Endothelial cell of umbilical vein (primary cell): ENCODE data around the gene SGSM1. TPM values are rescaled to one million over a fixed set of nuclear protein-coding genes. Genes with fewer than 3 reads are reported as not detected.

Experiments
- BruUV-seq: library from RNA; stranded (reverse); fragments of 400-500 nt; replicated peaks from 2 replicates; lab custom pipeline; 2021; lab: Mats Ljungman, UMichigan
- CTCF ChIA-PET: fragments of 300-600, 350-600 bp; sonication (Branson Sonifier 250); formaldehyde crosslinking; loops from one replicate; lab custom pipeline; 2021; ENCODE audit warnings: antibody characterized with exemption, inconsistent platforms; lab: Charles Lee
- POLR2A ChIA-PET: fragments of 300-600, 350-600 bp; sonication (Branson Sonifier 250); formaldehyde crosslinking; loops from one replicate; lab custom pipeline; 2021; ENCODE audit warnings: antibody characterized with exemption, inconsistent platforms; lab: Charles Lee
- DNase-seq: peaks from one replicate; pipeline ENCODE4 v3.0.0-alpha.2; 2011; ENCODE audit warnings: low read depth, low spot score
- FAIRE-seq: peaks from 2 replicates; lab custom pipeline; 2011; peaks lifted over from hg19 to GRCh38; lab: Jason Lieb, UNC
- H2AFZ ChIP-seq: 2 replicates; pipeline ENCODE4 v1.6.0; 2012; ENCODE audit warnings: low read depth, low read length, control low read depth, inconsistent platforms
- H3K27ac ChIP-seq: 2 replicates; pipeline ENCODE4 v1.5.1; 2011; ENCODE audit warnings: low read depth, mild to moderate bottlenecking, control low read depth, low read length, moderate library complexity; ENCODE audit not compliant: insufficient read depth
- H3K27me3 ChIP-seq, 2 experiments: 2 replicates each; pipeline versions ENCODE4 v1.6.0 to v1.6.1; 2011; ENCODE audit warnings: low read length in 2 of 2, mixed read lengths in 1 of 2; ENCODE audit not compliant: control insufficient read depth in 2 of 2, insufficient read depth in 2 of 2
- H3K36me3 ChIP-seq, 2 experiments: 2 replicates in 1 of 2; 3 replicates in 1 of 2; pipeline ENCODE4 v1.5.1; 2011; ENCODE audit warnings: low read length in 2 of 2, mild to moderate bottlenecking in 1 of 2, moderate library complexity in 1 of 2; ENCODE audit not compliant: control insufficient read depth in 2 of 2, insufficient read depth in 2 of 2; ENCODE audit errors: extremely low read depth in 1 of 2
- H3K4me1 ChIP-seq: 3 replicates; pipeline ENCODE4 v1.5.1; 2011; ENCODE audit warnings: mild to moderate bottlenecking, low read length; ENCODE audit not compliant: control insufficient read depth, insufficient read depth; ENCODE audit errors: extremely low read depth
- H3K4me2 ChIP-seq: 2 replicates; pipeline ENCODE4 v1.6.1; 2011; ENCODE audit warnings: low read length, control low read depth, mixed read lengths; ENCODE audit not compliant: insufficient read depth
- H3K4me3 ChIP-seq, 3 experiments: fragments of 200-600 bp in 1 of 3; sonication (generic), shearing (Covaris generic) in 1 of 3; replicated peaks in 1 of 3; 2 replicates each; pipeline ENCODE4 v1.5.1; 2011 to 2016; ENCODE audit warnings: control low read depth in 3 of 3, low read length in 3 of 3, mild to moderate bottlenecking in 2 of 3, inconsistent platforms in 1 of 3, low read depth in 1 of 3, moderate library complexity in 1 of 3; ENCODE audit not compliant: insufficient read depth in 1 of 3
- H3K79me2 ChIP-seq: 2 replicates; pipeline ENCODE4 v1.6.0; 2012; ENCODE audit warnings: low read length, inconsistent platforms; ENCODE audit not compliant: control insufficient read depth, insufficient read depth
- H3K9ac ChIP-seq: replicated peaks from 2 replicates; pipeline ENCODE3; 2011; ENCODE audit warnings: low read length, control low read depth; ENCODE audit not compliant: insufficient read depth; ENCODE audit errors: extremely low read depth
- H3K9me1 ChIP-seq: replicated peaks from 3 replicates; pipeline ENCODE4 v1.6.0; 2011; ENCODE audit warnings: mild to moderate bottlenecking, low read length; ENCODE audit not compliant: control insufficient read depth, insufficient read depth; ENCODE audit errors: extremely low read depth
- H3K9me3 ChIP-seq: replicated peaks from 2 replicates; pipeline ENCODE4 v1.5.1; 2012; ENCODE audit warnings: low read length, inconsistent platforms; ENCODE audit not compliant: control insufficient read depth, insufficient read depth
- H4K20me1 ChIP-seq: replicated peaks from 2 replicates; pipeline ENCODE3; 2011; ENCODE audit warnings: mild to moderate bottlenecking, low read length; ENCODE audit not compliant: control insufficient read depth, insufficient read depth; ENCODE audit errors: extremely low read depth
- EZH2 ChIP-seq: IDR thresholded peaks from 2 replicates; pipeline ENCODE4 v1.6.1; 2012; ENCODE audit warnings: borderline replicate concordance, low read depth, mild to moderate bottlenecking, moderate library complexity, low read length, inconsistent platforms; ENCODE audit not compliant: severe bottlenecking
- FOS ChIP-seq: IDR thresholded peaks from 2 replicates; pipeline ENCODE4 v1.6.1; 2011; ENCODE audit warnings: mild to moderate bottlenecking, low read length, moderate library complexity, borderline replicate concordance; ENCODE audit not compliant: insufficient read depth
- GATA2 ChIP-seq: IDR thresholded peaks from 2 replicates; pipeline ENCODE4 v1.7.0; 2011; ENCODE audit warnings: low read depth, mild to moderate bottlenecking, moderate library complexity, mixed read lengths, low read length; ENCODE audit not compliant: insufficient read length, insufficient read depth
- JUN ChIP-seq: IDR thresholded peaks from 2 replicates; pipeline ENCODE4 v1.6.1; 2011; ENCODE audit warnings: borderline replicate concordance, low read depth; ENCODE audit not compliant: insufficient read length, insufficient read depth
- MYC ChIP-seq: IDR thresholded peaks from one replicate; pipeline ENCODE4 v1.6.1; 2011; ENCODE audit warnings: mild to moderate bottlenecking, low read depth, low read length
- POLR2A ChIP-seq: IDR thresholded peaks from 2 replicates; pipeline ENCODE4 v1.6.1; 2012; ENCODE audit warnings: low read depth, mild to moderate bottlenecking, control low read depth, low read length
- POLR2AphosphoS5 ChIP-seq: IDR thresholded peaks from 2 replicates; pipeline ENCODE4 v1.6.1; 2012; ENCODE audit warnings: low read depth, mild to moderate bottlenecking, control low read depth, low read length, moderate library complexity; ENCODE audit not compliant: insufficient read depth
- dilution Hi-C: fragments of 300-500 bp; cut with MboI; formaldehyde crosslinking; loops from one replicate; pipeline ENCODE4 v1.15.0; 2019; ENCODE audit warnings: low sequenced_read_pairs; ENCODE audit not compliant: extremely low pct_ligation_motif_present
- intact Hi-C: fragments of 100-400 bp; cut with micrococcal nuclease; formaldehyde crosslinking; loops from one replicate; pipeline ENCODE4 v1.10.0; 2022
- polyA plus RNA-seq, 4 experiments: library from polyadenylated mRNA; depleted of rRNA in 3 of 4; stranded (reverse) in 3 of 4; unstranded in 1 of 4; fragments of >200 nt; gene quantifications; 2 replicates each; pipeline versions ENCODE4 v1.2.1 to v1.2.3, GENCODE V29; 2011 to 2012; ENCODE audit warnings: missing spikeins in 1 of 4
- total RNA-seq: library from RNA; stranded (reverse); gene quantifications from 2 replicates; pipeline ENCODE4 v1.2.3, GENCODE V29; 2021
- TF ChIP-seq, protein P1 (sequence below), 2 donors: IDR thresholded peaks; 1 replicate in 1 of 2; 2 replicates in 1 of 2; pipeline ENCODE4 v1.5.1; 2011; ENCODE audit warnings: low read length in 2 of 2, mild to moderate bottlenecking in 2 of 2, moderate library complexity in 2 of 2, control low read depth in 1 of 2, inconsistent platforms in 1 of 2, low read depth in 1 of 2; ENCODE audit not compliant: insufficient read depth in 1 of 2; ENCODE audit errors: extremely low read depth in 1 of 2
- TF ChIP-seq, protein P2 (sequence below): IDR thresholded peaks from 2 replicates; pipeline ENCODE4 v1.6.1; 2011; ENCODE audit not compliant: insufficient read depth, insufficient read length

The SGSM1 gene
- total and polyA plus RNA-seq, 2 donors (not counting 3 experiments of a cell fraction or from before 2014, with no cell fraction given), result 0.10 to 1.1 TPM

DNA sequence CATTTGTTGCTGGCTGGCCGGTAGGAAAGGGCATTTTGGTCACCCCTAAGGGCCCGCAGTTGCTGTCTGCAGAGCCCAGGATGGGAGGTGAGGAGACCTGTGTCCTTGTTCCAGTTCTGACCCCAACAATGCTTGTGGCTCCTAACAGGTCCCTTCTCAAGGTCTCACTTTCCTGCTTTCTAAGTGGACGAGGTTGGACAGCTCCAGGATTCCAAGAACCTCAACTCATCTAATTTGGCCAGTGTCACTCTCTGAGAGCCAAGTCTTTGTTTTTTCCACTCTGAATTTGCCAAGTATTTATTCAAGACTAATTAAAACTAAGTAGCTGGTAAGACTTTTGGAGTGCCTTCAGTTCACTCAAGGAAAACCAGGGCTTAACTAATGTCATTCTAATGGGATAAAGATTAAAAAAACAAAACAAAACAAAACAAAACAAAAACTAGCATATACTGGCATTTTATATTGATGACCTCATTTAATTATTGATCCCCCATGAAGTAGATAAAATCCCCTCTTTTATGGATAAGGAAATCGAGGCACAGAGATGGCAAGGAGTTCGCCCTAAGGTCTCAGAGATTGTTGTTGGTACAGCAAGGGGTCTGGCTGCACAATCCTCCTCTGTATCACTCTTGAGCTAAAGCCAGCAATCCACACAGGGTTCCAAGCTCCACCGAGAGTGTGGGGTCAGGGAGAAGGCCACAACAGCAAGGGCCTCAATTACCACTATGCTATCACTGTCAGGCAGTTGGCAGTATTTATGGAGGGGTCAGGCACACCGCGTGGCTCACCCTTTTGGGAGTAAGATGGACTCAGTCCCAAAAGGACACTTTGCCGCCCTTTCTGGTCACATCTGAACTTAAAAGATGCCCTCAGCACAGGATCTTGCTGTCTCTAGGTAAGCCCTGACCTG is 8.1 kb downstream of the SGSM1 start:
- Histone ChIP-seq H3K4me3 (no peak overlapping the region), H3K9ac (no peak overlapping the region), H3K9me1 (no peaks in the 10 kb centered on the region), H4K20me1 (no peaks in the 10 kb centered on the region), H3K4me1 (peaks cover 14% of the 10 kb centered on the region), H3K9me3 (no peaks in the 10 kb centered on the region), H3K27ac (no peak overlapping the region), H3K36me3 (no peaks in the 10 kb centered on the region), H2AFZ (no peak overlapping the region), H3K27me3 (peaks cover 0 to 3% of the 10 kb centered on the region in 2 experiments), H3K4me2 (no peak overlapping the region), H3K79me2 (no peaks in the 10 kb centered on the region)
- TF ChIP-seq FOS (no peak), JUN (no peak), POLR2AphosphoS5 (no peak), MYC (no peak), EZH2 (no peak), GATA2 (no peak), POLR2A (no peak)
- TF ChIP-seq, protein P1, sequence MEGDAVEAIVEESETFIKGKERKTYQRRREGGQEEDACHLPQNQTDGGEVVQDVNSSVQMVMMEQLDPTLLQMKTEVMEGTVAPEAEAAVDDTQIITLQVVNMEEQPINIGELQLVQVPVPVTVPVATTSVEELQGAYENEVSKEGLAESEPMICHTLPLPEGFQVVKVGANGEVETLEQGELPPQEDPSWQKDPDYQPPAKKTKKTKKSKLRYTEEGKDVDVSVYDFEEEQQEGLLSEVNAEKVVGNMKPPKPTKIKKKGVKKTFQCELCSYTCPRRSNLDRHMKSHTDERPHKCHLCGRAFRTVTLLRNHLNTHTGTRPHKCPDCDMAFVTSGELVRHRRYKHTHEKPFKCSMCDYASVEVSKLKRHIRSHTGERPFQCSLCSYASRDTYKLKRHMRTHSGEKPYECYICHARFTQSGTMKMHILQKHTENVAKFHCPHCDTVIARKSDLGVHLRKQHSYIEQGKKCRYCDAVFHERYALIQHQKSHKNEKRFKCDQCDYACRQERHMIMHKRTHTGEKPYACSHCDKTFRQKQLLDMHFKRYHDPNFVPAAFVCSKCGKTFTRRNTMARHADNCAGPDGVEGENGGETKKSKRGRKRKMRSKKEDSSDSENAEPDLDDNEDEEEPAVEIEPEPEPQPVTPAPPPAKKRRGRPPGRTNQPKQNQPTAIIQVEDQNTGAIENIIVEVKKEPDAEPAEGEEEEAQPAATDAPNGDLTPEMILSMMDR (IDR thresholded peaks at IDR 0.05; ENCODE audit: extremely low read depth in 1 of 2, insufficient read depth in 1 of 2, low read depth in 1 of 2, low read length in 2 of 2), result no peak
- TF ChIP-seq, protein P2, sequence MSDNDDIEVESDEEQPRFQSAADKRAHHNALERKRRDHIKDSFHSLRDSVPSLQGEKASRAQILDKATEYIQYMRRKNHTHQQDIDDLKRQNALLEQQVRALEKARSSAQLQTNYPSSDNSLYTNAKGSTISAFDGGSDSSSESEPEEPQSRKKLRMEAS, result no peak
- FAIRE-seq (no peak), DNase-seq (no peak)
- ChIA-PET POLR2A (no interaction called here), CTCF (interaction anchor here (1.0 to 1.1 kb wide), 2 partner anchors 11 to 12 kb away, joined by 3 to 4 read pairs; no protein-coding TSS in a partner anchor)
- intact Hi-C loops, result no loop called here
- dilution Hi-C loops, result no loop called here
- no TSS peak for BruUV-seq
